Measurements from ENCODE around the gene ADTRP.

- TF ChIP-seq CTCF (IDR thresholded peaks at IDR 0.05) (no peak), POLR2A (IDR thresholded peaks at IDR 0.05) (no peak), POLR2AphosphoS5 (IDR thresholded peaks at IDR 0.05) (no peak), EP300 (IDR thresholded peaks at IDR 0.05; ENCODE audit: low read depth) (peak; percentile 30)
Measured at GRCh38 chr6:11732036-11732631, 46.5 kb downstream of the ADTRP start.
